NCI-H2196 (cell line): ENCODE results near the gene GATAD2A.

ENCODE experiments used
- DNase-seq: peaks from one replicate; lab custom pipeline; 2025; ENCODE audit not compliant: unreplicated experiment; lab: John Stamatoyannopoulos, UW

Gene GATAD2A

DNA sequence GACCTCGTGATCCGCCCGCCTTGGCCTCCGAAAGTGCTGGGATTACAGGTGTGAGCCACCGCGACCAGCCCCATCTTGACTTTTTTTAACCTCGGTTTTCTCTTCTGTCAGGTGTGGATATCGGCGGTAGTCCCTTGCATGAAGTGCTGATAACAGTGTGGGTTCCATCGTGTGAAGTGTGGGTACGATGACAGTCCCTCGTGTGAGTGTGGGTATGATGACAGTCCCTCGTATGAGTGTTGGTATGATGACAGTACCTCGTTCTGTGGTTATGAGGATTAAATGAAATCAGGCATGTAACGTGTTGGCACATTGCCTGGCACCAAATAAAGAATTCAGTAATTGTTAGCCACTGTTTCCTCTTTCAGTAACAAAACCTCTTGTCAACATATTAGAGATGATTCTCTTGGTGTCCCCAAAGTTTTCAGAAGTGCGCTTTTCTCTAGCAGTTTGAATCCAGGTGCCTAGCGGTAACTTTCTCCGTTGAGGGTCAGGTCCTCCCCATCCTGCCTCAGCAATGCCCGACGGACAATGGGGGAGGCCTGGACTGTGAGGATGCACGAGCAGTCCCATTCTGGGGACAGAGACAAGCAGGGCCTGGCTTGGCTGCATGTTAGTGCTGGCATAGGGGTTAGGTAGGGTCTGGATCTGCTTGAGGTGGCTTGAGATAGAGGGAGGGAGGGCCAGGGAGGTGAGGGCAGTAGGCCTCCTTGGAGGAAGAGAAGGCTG, 15.3 kb downstream of the GATAD2A start:
- no peak for DNase-seq

DNA sequence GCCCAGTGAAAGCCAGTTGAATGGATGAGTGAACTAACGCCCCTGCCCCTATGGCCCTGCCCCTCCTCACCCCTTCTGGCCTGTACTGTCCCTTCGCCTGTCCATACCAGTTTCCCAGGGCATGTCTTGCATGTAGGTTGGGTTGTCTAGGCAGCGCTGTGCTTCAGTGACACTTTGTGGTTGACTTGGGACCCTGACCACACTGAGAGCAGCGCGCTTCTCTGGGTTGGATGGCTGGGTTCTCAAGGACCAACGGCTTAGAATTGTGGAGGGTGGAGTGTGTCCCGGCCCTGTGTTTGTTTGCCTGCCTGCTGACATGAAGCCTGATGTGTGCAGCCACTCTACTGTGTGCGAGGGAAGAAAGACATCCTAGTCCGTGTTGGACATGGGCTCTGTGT, 15.8 kb downstream of the GATAD2A start:
- DNase-seq, result no peak

DNA sequence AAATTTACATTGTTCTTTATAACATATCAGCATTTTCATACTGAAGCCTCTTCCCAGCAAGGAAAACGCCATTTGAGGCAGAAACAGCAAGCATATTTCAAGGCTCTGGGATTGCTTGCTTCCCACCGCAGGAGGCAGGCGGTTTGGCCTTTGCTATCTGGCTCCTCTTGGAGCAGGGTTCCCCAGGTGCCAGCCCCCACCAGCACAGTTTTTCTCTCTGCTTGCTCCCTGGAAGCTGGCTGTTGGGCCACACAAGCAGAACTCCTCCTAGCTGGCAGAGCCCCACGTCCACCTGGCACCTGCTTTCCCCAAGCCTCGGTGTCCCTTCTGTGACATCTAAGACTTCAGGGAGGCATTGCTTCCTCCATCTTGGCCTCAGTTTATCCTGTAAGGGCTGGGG, 16.7 kb downstream of the GATAD2A start:
- DNase-seq, result no peak

DNA sequence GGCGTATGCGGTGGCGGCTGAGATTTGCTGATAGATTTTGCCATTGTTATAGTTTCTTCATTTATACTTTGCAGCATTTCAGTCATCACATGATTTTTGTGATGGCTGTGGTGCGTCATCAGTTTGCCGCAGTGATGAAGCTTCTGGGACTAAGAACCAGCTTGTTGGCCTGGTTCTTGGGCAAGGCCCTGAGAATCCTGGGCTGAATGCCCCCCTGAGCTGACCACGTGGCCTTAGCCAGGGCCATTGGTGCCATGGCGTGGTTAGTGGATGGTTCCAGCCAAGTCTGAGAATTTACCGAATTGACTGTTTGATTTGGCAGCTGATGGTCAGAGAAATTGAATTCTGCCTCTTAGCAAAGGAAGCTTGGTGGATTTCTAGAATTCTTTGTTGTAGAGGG, 17.8 kb downstream of the GATAD2A start:
- no peak for DNase-seq

DNA sequence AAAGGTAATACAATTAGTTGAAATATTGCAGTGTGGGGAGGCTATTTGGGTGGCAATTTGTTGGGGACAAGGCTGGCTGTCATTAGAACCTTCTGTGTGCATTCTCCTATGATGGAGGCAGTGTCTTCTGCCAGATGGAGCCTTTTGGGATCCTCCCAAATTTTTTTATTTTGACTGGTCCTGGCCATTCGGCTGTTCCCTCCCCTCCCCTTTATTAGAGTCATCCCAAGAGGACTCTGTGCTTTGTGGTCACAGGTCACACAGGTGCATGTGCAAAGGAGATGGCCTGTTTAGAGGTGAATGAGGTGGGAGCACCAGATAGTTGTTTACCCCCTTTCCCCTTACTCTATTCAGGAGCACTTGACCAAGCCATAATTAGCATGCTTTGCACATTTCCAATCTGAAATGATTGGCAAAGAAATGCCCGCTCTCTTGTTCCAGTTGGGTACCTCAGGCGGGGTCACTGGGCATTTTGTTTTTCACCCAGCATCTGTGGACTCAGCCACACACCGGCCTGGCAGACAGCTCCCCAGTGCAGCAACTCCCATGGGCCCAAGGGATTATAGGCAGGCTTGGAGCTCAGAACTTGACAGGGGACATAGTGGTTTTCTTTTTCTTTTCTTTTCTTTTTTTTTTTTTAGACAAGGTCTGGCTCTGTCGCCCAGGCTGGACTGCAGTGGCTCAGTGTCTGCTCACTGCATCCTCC, 19.8 kb downstream of the GATAD2A start:
- DNase-seq, result no peak

DNA sequence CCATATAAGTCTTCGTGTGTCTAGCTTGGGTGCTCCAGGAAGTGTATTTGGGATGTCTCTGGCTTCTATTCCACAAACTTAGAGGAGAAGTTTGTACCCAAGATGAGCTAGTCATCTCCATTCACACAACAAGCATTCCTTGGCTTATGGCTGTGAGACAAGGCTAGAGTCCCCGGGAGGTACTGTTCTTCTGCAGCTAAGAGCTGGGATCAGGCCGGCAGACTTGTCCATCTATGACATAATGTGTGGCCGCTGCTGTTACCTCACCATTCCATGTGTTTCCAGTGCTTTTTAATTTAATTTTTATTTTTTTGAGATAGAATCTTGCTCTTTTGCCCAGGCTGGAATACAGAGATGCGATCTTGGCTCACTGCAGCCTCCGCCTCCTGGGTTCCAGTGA, 20.7 kb downstream of the GATAD2A start:
- DNase-seq, result no peak

DNA sequence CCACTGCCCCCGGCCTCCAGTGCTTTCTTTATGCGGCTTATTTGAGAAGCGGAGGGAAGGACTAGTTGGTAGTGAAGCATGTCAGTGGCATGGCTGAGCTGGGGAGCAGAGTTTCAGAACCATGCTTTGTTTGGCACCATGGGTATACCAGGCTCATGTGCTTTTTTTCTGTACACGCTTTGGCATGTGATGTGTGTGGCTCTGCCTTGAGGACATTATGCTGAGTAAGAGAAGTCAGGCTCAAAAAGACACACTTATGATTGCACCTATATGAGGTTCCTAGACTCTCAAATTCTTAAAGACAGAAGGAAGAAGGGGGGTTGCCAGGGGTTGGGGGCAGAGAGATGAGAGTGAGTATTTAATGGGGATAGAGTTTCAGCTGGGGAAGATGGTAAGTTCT, 21.3 kb downstream of the GATAD2A start:
- DNase-seq, result no peak

DNA sequence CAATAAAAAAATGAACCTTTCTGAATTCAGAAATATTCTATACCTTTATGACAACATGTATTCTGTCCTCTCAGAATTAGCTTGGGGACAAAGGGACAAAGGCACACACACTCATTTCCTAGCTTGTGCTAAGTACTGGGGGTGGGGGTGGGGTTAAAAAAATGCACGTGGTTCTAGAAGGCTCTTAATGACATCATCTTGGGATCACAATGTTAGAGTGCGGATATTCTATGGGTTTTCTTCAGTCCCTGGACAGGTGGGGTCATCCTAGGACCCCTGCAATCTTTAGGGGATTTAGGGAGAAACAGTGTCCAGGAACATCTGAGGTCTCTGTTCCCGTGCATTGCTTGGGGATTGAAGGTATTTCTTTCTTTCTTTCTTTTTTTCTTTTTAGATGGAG, 21.8 kb downstream of the GATAD2A start:
- no peak for DNase-seq

DNA sequence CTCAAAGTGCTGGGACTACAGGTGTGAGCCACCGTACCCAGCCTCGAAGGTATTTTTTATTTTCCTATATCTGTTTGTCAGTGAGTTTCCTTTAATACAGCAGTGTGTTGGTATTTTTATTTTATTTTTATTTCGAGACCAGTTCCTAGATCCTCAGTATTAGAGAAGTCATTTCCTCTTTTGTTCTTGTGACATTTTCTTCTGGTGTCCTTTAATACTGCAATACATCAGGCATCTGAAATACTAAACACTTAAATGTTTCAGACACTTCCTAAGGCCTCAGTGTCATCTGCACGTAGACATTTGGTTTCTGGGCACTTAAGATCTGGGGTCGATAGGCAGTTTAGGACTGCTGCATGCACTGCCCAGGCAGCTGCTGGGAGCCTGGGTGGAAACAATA, 22.5 kb downstream of the GATAD2A start:
- no peak for DNase-seq

DNA sequence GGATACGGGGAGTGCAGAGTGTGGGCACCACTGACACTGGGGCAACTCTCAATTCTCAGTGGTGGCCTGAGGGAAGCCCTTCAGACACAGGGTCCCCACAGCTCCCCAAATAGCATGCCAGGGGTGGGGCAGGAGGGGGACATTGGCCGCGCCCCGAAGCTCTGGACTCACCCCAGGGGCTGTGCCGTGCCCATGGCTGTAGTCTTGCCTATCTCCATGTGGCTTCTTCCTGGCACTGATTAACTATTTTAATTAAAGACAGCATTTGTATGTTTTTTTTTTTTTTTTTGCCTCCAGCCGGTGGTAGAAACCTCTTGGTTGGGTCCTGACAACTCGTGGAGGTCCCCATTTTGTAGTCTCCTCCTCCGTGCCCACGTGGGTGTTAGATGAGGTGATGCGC, 23.3 kb downstream of the GATAD2A start:
- DNase-seq, result no peak

DNA sequence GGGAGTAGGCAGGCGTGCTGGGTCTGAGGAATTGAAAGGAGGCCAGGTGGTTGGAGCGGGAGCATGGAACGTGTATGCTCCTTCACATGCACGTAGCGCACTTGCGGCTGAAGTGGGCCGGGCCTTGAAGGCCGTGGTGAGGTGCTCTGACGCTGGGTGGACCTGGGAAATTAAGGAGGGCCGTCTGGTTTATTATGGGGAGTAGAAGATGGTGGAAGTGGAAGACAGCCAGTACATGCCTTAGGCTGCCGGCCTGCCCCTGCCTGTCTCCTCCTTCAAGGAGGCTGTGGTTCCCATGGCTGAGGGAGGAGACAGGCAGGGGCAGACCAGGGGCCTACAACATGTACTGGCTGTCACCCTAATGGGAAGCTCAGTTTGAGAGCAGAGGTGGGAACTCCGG, 23.9 kb downstream of the GATAD2A start:
- no peak for DNase-seq

DNA sequence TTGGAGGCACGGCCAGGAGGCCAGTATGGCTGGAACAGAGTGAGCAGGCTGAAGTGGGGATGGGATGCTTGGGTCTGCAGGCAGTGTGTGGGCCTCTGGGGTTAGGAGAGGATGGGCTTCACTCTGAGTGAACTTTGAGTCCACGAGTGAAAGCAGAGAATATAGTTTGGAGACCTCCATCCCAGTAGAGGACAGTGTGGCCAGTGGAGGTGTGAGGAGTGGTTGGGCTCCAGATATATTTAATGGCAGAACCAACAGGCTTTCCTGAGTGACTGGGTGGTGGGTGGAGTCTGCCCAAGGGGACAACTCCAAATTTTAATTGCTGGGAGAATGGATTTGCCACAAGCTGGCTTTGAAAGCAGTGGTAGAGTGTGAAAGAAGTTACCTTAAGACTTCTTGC, 27.3 kb downstream of the GATAD2A start:
- DNase-seq, result no peak

DNA sequence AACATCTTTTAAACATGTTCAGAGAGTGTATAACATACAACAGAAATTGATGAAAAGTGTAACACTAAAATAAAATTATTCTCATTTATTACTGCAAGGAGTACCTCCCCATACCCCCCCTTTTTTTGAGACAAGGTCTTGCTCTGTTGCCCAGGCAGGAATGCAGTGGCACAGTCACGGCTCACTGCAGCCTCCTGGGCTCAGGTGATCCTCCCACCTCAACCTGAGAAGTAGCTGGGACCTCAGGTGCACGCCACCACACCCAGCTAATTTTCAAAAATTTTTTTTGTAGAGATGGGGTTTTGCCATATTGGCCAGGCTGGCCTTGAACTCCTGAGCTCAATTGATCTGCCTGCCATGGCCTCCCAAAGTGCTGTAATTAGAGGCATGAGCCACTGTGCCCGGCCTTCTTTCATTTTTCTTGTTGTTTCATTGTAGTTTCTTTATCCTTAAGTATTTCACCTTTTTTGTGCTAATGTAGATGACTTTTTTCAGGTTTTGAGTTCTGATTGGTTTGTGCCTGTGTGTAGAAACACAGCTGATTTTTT, 28.3 kb downstream of the GATAD2A start:
- DNase-seq, result no peak

DNA sequence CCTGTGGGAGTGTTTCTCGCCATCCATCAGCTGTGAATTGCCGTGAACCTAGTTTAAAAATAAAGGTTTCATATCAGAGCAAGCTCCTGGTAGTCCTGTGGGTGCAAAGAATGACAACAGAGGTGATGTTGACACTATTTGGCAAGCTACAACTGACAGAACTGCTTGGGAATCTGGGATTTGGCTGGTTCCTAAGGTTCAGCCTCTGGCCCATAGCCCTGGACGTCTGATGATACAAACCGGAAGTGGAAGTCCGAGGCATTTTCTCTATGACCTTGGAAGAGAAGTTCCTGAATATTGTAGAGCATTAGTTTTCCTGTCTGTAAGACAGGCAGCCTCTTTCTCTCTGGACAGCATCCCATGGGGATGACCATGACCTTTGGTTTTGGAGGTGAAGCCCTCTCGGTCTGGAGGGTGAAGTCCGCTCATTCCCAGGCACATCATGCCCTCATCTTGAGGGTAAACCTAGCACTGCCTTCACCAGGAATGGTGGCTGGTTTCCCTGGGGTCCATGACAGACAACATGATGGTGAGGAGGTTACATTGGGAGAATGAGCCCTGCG, 29.1 kb downstream of the GATAD2A start:
- DNase-seq, result no peak

DNA sequence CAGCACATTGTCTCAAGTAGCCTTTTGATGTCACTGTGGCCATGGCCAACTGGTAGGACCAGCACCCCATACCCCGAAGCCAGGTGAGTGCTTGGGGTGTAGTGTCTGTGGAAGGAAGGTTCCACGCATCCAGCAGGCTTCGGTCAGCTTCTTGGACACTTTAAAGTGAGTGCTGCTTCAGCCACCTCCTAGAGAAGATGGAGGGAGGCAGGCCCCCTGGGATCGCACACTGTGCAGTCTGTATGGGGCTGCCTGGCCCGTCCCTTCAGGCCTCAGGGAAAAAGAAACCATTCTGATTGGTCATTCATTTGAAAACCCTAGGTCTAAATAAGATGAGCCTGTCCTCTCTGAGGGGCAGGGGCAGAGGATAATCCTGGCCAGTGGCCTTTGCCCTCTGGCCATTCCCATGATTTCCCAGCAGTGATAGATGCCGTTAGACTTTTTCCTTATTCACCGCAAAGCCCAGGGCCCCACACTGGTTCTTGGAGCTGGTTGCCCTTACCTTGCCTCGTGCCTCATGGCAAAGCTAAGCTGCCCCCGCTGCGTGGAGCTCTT, 30.7 kb downstream of the GATAD2A start:
- no peak for DNase-seq

DNA sequence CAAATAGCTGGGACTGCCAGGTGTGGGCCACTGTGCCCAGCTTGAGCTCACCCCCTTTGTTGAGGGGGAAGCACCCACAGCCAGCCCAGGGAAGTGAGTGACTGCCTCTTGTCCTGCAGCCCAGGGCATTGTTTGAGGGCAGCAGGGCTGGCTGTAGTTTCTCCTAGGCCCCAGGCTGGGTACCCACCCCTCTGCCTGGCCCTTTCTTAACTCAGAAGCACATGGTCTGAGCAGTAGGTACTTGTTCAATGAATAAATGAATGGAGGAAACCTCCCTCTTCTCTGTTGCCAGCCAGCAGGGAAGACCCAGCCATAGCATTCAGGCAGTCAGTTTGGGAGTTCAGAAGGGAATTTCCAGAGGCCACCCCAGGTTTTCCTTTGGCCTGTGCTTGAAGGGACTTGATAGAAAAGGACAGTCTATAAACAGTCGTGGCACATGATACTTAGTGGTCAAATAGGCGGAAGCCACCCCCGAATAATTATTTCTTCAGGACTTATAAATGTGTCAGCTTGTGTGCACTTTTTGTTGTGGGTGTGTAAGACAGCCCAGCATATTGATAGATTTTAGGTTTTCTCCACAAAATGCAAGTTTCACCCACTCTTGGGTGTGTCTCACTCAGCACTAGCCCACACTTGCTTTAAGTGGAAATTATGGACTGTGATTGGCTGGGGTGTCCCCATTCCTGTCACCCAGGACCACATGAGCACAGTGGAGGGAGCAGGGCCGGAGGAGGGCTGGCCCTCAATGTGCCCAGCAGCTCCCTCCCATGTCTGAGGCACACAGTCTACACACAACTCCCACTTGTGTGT, 33.1 kb downstream of the GATAD2A start:
- DNase-seq, result no peak

DNA sequence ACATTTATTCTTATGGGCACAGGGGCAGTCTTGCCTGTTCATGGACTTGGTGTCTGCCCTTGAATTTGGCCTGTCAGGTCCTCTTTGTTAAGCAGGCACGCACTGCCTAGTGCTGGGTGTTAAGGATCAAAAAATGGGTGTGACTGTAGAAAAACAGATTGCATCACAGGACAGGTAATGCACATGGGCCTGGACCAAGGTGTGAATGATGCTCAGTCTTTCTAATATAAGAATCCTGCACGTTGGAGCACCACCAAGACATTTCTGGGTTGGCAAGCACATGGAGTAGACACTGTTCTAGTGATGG, 33.7 kb downstream of the GATAD2A start:
- DNase-seq, result no peak

DNA sequence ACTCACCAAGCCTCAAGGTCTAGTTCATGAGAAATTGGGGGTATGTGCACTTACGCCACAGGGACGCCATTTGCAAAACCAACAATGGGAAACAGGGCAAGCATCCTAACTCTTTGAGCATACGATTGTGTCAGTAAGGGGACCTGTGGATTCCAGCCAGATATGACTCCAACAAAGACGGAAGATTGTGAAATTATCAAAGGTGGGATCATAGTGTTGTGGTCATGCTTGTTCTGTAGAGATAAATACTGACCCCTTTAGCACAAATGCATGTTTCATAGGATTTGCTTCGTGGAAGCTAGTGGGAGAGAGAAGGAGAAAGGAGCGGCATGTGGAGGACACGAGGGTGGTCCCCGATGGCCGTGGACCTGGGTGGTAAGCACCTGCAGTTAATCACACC, 37.8 kb downstream of the GATAD2A start:
- DNase-seq, result no peak

DNA sequence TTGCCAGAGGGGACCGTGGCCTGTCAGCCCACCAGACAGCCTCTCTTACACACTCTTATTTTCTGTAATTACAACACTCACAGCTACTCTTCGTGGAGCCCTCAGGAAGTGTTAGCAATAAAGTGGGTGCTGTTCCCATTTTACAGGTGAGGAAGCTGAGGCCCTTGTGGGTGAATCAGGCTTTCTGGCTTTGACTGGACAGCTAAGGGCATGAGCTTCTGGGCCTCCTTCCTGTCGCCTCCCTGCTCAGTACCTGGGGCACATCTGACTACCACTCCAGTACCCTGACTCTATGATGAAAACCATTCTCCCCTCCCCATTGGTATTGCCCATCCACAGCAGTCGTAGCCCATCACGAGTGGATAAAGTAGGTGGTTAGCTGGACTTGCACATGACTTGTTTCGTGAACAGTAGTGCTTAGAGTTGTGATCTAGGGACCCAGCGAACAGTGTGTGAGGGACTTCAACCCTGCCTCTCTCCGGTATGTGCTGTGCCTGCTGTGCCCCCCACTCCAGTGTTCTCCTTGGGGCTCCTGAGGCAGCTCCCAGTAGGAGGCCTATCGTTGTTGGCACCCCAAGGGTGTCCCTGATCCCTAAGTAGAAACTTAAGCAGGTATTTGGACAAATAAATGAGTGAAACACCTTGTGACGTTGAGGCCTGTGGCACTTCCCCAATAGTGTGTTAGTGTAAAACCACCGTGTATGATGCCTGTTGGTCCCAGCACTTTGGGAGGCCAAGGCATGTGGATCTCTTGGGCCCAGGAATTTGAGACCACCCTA, 38.6 kb downstream of the GATAD2A start:
- no peak for DNase-seq

DNA sequence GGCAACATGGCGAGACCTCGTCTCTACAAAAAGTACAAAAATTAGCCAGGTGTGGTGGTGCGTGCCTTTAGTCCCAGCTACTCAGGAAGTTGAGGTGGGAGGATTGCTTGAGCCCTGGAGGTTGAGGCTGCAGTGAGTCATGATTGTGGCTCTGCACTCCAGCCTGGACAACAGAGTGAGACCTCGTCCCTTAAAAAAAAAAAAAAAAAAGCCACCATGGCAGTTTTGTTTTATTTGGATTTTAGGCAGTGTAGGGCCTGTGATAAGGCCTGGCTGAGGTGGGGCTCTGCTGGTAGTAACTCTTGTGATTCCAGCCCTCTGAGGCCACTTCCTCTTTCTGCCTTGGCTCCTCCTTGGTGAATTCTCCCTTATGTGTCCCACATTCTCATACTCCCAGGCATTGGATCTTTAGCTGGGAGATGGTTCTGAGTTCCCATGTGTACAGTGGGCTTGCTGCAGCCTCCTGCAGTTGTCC, 39.2 kb downstream of the GATAD2A start:
- DNase-seq, result no peak
